Measurements from ENCODE around the gene FBXO44.
"Not testable (repeated sequence)": the region's sequence is repeated elsewhere in the genome, so short reads cannot be mapped to it uniquely, and the experiment has no call there.

FBXO44 gene

GRCh38 chr1:11654137-11654938, at the start of gene FBXO44, which contains the start of gene FBXO2:
Gene FBXO44 (plus strand): TSS chr1:11654877. CDS start chr1:11655836, 959 bp downstream.
Gene FBXO2 (minus strand): TSS chr1:11654429. CDS start chr1:11654340, 89 bp downstream.
- DNase-seq, result peak; percentile 55

GRCh38 chr1:11606775-11607174, 47.9 kb upstream of the FBXO44 start:
- DNase-seq, result no peak

GRCh38 chr1:11608596-11609130, 46.0 kb upstream of the FBXO44 start:
- DNase-seq, result not testable (repeated sequence)

GRCh38 chr1:11609378-11609777, 45.3 kb upstream of the FBXO44 start:
- DNase-seq, result not testable (repeated sequence)

GRCh38 chr1:11610629-11611180, 44.0 kb upstream of the FBXO44 start:
- no peak for DNase-seq

GRCh38 chr1:11611638-11612327, 42.9 kb upstream of the FBXO44 start:
- no peak for DNase-seq

- no peak for DNase-seq
These were observed 41.3 kb upstream of the FBXO44 start for GRCh38 chr1:11613347-11613746.

GRCh38 chr1:11615090-11615489, 39.6 kb upstream of the FBXO44 start:
- DNase-seq, result no peak

- no peak for DNase-seq
These were observed 37.9 kb upstream of the FBXO44 start for GRCh38 chr1:11616766-11617165.

GRCh38 chr1:11617314-11617713, 37.4 kb upstream of the FBXO44 start:
- DNase-seq, result no peak

GRCh38 chr1:11617741-11618140, 36.9 kb upstream of the FBXO44 start:
- DNase-seq, result no peak

- no peak for DNase-seq
These were observed 34.3 kb upstream of the FBXO44 start for GRCh38 chr1:11620405-11620804.

GRCh38 chr1:11620924-11621323, 33.8 kb upstream of the FBXO44 start:
- DNase-seq, result no peak

- no peak for DNase-seq
These were observed 32.3 kb upstream of the FBXO44 start for GRCh38 chr1:11622398-11622797.

- no peak for DNase-seq
These were observed 31.0 kb upstream of the FBXO44 start for GRCh38 chr1:11623702-11624101.

- DNase-seq, result no peak
These were observed 28.1 kb upstream of the FBXO44 start for GRCh38 chr1:11626551-11626950.

- DNase-seq, result no peak
These were observed 25.9 kb upstream of the FBXO44 start for GRCh38 chr1:11628767-11629166.

- no peak for DNase-seq
These were observed 25.3 kb upstream of the FBXO44 start for GRCh38 chr1:11629184-11630016.

- no peak for DNase-seq
These were observed 20.1 kb upstream of the FBXO44 start for GRCh38 chr1:11634365-11635192.

GRCh38 chr1:11638121-11638520, 16.6 kb upstream of the FBXO44 start:
- no peak for DNase-seq

- no peak for DNase-seq
These were observed 15.3 kb upstream of the FBXO44 start for GRCh38 chr1:11639372-11639771.

GRCh38 chr1:11640101-11640500, 14.6 kb upstream of the FBXO44 start:
- no peak for DNase-seq

Measured in midbrain (tissue), 1 donor.